Karpas-422 (cell line): ENCODE data around the gene SELENOF. TPM values are rescaled to one million over a fixed set of nuclear protein-coding genes. Genes with fewer than 3 reads are reported as not detected.

Source experiments
- DNase-seq: peaks from one replicate; pipeline ENCODE4 v3.0.0-alpha.2; 2015
- H2AFZ ChIP-seq: fragments of 200-600 bp; sonication (generic); 2 replicates; pipeline ENCODE4 v1.6.1; 2014; ENCODE audit warnings: antibody characterized with exemption, low read length, mixed read lengths
- H3K27ac ChIP-seq: fragments of 200-600 bp; sonication (generic); 2 replicates; pipeline ENCODE4 v1.5.1; 2014; ENCODE audit warnings: mild to moderate bottlenecking, low read length, moderate library complexity
- H3K27me3 ChIP-seq: fragments of 200-600 bp; sonication (generic); 2 replicates; pipeline ENCODE4 v1.6.1; 2014; ENCODE audit warnings: low read length, mixed read lengths
- H3K36me3 ChIP-seq: fragments of 200-600 bp; sonication (generic); 2 replicates; pipeline ENCODE4 v1.6.1; 2014; ENCODE audit warnings: low read length, mixed read lengths; ENCODE audit not compliant: insufficient read depth
- H3K4me1 ChIP-seq: fragments of 200-600 bp; sonication (generic); 2 replicates; pipeline ENCODE4 v1.6.1; 2014; ENCODE audit warnings: mild to moderate bottlenecking, low read length, mixed read lengths
- H3K4me2 ChIP-seq: fragments of 200-600 bp; sonication (generic); 2 replicates; pipeline ENCODE4 v1.6.1; 2014; ENCODE audit warnings: low read length, low read depth, mild to moderate bottlenecking; ENCODE audit not compliant: poor library complexity, severe bottlenecking
- H3K4me3 ChIP-seq: fragments of 200-600 bp; sonication (generic); 2 replicates; pipeline ENCODE4 v1.5.1; 2014; ENCODE audit warnings: mild to moderate bottlenecking, antibody characterized with exemption, low read length, mixed read lengths
- H3K79me2 ChIP-seq: fragments of 200-600 bp; sonication (generic); 2 replicates; pipeline ENCODE4 v1.6.1; 2014; ENCODE audit warnings: mild to moderate bottlenecking, low read length, mixed read lengths
- H3K9ac ChIP-seq: fragments of 200-600 bp; sonication (generic); 2 replicates; pipeline ENCODE4 v1.6.0; 2014; ENCODE audit warnings: low read length
- H3K9me2 ChIP-seq: fragments of 200-600 bp; sonication (generic), shearing (Covaris generic); replicated peaks from 2 replicates; pipeline ENCODE4 v1.6.0; 2014; ENCODE audit warnings: mild to moderate bottlenecking, low read length, moderate library complexity; ENCODE audit not compliant: insufficient read depth
- H3K9me3 ChIP-seq: fragments of 300-700, 200-600 bp; sonication (generic); 2 replicates; pipeline ENCODE4 v1.6.1; 2014; ENCODE audit warnings: low read length, mixed read lengths
- H4K20me1 ChIP-seq: fragments of 200-600 bp; sonication (generic); 2 replicates; pipeline ENCODE4 v1.6.1; 2014; ENCODE audit warnings: mild to moderate bottlenecking, antibody characterized with exemption, low read length, low read depth; ENCODE audit not compliant: insufficient read depth
- total RNA-seq: library from RNA; depleted of rRNA; stranded (reverse); fragments of >200 nt; shearing (Covaris generic); gene quantifications from 2 replicates; pipeline ENCODE4 v1.2.3, GENCODE V29; 2014; ENCODE audit warnings: low replicate concordance

SELENOF gene
- total RNA-seq, 1 experiment from 2014 or later: 197 TPM

DNA sequence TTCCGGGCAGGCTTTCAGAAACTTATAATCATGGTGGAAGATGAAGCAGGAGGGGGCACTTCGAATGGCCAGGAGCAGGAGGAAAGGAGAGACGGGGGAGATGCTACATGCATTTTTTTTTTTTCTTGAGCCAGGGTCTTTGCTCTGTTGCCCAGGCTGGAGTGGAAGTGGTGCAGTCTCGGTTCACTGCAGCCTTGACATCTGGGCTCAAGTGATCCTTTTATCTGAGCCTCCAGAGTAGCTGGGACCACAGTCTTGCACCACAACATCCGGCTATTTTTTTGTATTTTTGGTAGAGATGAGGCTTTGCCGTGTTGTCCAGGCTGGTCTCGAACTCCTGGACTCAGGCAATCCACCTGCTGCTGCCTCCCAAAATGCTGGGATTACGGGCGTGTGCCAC is 61.6 kb downstream of the SELENOF start:
- Histone ChIP-seq H3K36me3 (no peaks in the 10 kb centered on the region), H3K4me2 (no peak overlapping the region), H3K27me3 (no peaks in the 10 kb centered on the region), H3K9me3 (no peaks in the 10 kb centered on the region), H3K79me2 (no peaks in the 10 kb centered on the region), H3K9ac (no peak overlapping the region), H3K9me2 (no peaks in the 10 kb centered on the region), H3K4me3 (no peak overlapping the region), H3K27ac (no peak overlapping the region), H2AFZ (no peak overlapping the region), H4K20me1 (no peaks in the 10 kb centered on the region), H3K4me1 (0 out of 2 replicates have a peak, but pooled peaks cover 3% of the 10 kb centered on the region)
- peak; percentile 33 for DNase-seq

DNA sequence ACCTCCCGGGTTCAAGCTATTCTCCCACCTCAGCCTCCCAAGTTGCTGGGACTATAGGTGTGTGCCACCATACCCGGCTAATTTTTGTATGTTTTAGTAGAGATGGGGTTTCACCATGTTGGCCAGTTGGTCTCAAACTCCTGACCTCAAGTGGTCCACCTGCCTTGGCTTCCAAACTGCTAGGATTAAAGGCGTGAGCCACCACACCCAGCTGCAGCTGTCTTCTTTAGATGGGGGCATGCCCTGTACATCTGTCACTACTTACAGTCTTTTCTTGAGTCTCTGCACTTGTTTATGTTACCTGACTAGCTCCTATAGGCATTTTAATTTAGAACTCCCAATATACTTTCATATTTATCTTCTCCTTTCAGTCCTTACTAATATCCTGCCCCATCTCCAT is 64.2 kb downstream of the SELENOF start:
- no peak for DNase-seq

DNA sequence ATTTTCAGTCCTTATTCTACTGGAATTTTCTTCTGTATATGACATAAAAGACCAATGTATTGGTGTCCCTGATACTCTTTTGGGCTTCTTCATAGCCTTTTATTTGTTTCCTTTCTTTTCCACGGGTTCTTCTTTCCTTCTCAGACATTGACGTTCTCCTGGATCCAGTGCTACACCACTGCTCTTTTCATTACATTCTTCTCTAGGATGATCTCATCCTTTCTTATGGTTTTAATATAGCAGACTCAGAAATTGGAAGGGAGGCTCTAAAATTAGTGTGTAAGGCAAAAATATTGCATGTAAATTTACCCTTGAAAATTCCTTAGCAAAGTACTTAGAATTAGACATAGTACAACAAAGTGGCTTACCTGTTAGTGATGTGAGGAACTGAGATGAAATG is 65.3 kb downstream of the SELENOF start:
- no peak for DNase-seq
- Histone ChIP-seq H3K4me1 (0 out of 2 replicates have a peak, but pooled peaks cover 3% of the 10 kb centered on the region), H3K9me2 (no peaks in the 10 kb centered on the region), H3K4me3 (no peak overlapping the region), H3K27me3 (no peaks in the 10 kb centered on the region), H3K4me2 (no peak overlapping the region), H3K27ac (no peak overlapping the region), H3K9ac (no peak overlapping the region), H3K36me3 (no peaks in the 10 kb centered on the region), H4K20me1 (no peaks in the 10 kb centered on the region), H3K9me3 (no peaks in the 10 kb centered on the region), H2AFZ (no peak overlapping the region), H3K79me2 (no peaks in the 10 kb centered on the region)

More for the DNA sequence above, 64.2 kb downstream of the SELENOF start:
- Histone ChIP-seq H4K20me1 (no peaks in the 10 kb centered on the region), H3K9ac (no peak overlapping the region), H3K4me1 (0 out of 2 replicates have a peak, but pooled peaks cover 3% of the 10 kb centered on the region), H3K4me2 (no peak overlapping the region), H3K36me3 (no peaks in the 10 kb centered on the region), H3K79me2 (no peaks in the 10 kb centered on the region), H3K9me2 (no peaks in the 10 kb centered on the region), H3K27me3 (no peaks in the 10 kb centered on the region), H3K4me3 (no peak overlapping the region), H2AFZ (no peak overlapping the region), H3K27ac (no peak overlapping the region), H3K9me3 (no peaks in the 10 kb centered on the region)

DNA sequence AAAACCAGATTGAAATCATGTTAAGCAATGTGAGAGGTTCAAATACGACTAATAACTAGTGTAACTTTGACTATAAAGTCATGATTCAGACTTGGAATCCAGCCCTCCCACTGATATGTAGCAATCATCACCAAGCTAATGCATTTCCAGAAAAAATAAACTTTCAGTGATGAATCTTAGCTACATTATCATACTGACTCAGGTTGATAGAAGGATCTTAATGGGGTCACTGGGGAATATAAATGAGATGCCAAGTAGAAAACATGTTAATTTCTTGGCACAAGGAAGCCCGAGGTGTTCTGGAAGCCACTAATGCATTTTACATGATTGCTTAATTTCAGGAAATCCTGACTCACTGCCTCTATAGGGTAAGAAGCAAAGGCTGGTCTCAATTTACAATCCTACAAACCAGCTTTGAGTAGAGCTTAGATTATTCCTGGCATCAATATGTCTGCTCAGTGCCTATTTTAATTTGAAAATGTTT is 67.7 kb downstream of the SELENOF start:
- H3K36me3 ChIP-seq: no peaks in the 10 kb centered on the region
- H3K4me3 ChIP-seq: no peak overlapping the region
- no peaks in the 10 kb centered on the region for H3K9me2 ChIP-seq
- no peaks in the 10 kb centered on the region for H3K27me3 ChIP-seq
- H3K9ac ChIP-seq: no peak overlapping the region
- DNase-seq: no peak
- no peak overlapping the region for H2AFZ ChIP-seq
- H4K20me1 ChIP-seq: no peaks in the 10 kb centered on the region
- no peaks in the 10 kb centered on the region for H3K9me3 ChIP-seq
- H3K27ac ChIP-seq: no peak overlapping the region
- no peak overlapping the region for H3K4me2 ChIP-seq
- no peaks in the 10 kb centered on the region for H3K4me1 ChIP-seq
- H3K79me2 ChIP-seq: no peaks in the 10 kb centered on the region

DNA sequence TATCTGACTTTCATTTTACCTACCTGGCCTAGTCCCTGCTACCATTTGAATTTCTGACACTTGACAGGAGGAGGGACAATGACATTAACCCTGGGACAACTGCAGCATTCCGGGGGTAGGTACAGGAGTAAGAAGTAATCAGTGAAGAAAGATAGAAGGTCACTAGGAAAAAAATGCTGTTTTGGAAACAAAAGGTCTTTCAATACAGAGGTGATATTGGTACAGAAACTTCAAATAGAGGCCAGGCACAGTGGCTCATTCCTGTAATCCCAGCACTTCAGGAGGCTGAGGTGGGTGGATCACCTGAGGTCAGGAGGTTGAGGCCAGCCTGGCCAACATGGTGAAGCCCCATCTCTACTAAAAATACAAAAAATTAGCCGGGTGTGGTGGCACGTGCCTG is 68.4 kb downstream of the SELENOF start:
- no peak overlapping the region for H3K4me3 ChIP-seq
- no peaks in the 10 kb centered on the region for H3K9me3 ChIP-seq
- H3K27me3 ChIP-seq: no peaks in the 10 kb centered on the region
- no peak overlapping the region for H3K27ac ChIP-seq
- no peak for DNase-seq
- H3K9me2 ChIP-seq: no peaks in the 10 kb centered on the region
- no peaks in the 10 kb centered on the region for H3K4me1 ChIP-seq
- no peak overlapping the region for H3K9ac ChIP-seq
- H3K79me2 ChIP-seq: no peaks in the 10 kb centered on the region
- no peaks in the 10 kb centered on the region for H4K20me1 ChIP-seq
- no peaks in the 10 kb centered on the region for H3K36me3 ChIP-seq
- no peak overlapping the region for H3K4me2 ChIP-seq
- no peak overlapping the region for H2AFZ ChIP-seq

DNA sequence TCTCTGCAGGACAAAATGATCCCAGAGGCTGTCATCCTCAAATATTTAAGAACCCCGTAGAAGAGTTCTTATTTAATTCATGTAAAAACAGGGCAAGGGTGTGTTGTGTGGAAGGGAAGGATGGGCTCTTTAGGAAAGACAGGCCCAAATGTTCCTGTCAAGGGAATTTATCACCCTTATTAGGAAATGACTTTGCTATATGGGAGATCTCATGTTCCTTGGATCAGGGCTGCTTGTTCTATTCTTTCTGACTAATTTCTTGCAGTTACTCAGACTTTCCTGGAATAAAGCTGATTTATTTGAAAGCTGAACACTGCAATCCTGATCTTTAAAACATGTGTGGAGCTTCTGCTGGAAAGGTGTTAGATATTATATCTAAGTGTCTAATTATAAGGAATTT is 72.8 kb downstream of the SELENOF start:
- Histone ChIP-seq H2AFZ (no peak overlapping the region), H3K4me2 (no peak overlapping the region), H3K9ac (no peak overlapping the region), H3K4me1 (no peaks in the 10 kb centered on the region), H4K20me1 (no peaks in the 10 kb centered on the region), H3K36me3 (no peaks in the 10 kb centered on the region), H3K27me3 (no peaks in the 10 kb centered on the region), H3K9me2 (no peaks in the 10 kb centered on the region), H3K79me2 (no peaks in the 10 kb centered on the region), H3K27ac (no peak overlapping the region), H3K4me3 (no peak overlapping the region), H3K9me3 (no peaks in the 10 kb centered on the region)
- no peak for DNase-seq

DNA sequence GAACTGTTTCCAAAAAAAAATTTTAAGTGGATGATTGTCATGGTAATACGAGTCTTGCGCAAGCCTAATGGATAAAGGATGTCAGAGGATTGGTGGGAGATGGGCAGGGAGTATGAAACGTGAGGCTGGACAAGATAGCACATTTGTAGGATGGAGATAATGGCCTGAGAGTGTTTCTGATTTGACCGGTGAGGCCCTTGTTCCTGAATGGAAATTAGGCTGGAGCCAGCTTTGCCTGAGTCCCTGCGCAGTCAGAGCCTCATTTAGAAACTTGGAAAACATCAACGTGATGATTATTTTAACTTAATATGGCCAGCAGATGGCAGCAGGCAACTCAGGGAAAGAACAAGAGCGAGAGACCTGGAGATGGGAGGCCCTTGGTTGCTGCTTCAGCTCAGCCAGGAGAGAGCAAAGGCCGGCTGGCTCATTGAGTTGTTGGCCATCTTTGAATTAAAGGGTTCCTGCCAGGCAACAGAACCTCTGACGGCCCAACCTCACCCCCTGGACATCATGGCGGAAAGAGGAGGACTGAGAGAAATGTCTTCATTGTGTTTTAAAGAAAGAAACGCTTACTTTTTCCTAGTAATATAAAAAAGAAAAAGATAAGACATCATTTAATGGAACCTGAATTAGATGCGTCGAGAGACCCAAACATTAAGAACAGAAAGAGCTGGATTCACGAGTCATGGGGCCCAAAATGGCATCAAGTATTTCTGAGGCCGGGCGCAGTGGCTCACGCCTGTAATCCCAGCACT is 80.3 kb downstream of the SELENOF start:
- peak; percentile 90 for DNase-seq
- Histone ChIP-seq H3K4me2 (no peak overlapping the region), H3K79me2 (no peaks in the 10 kb centered on the region), H3K27ac (no peak overlapping the region), H3K9ac (no peak overlapping the region), H3K9me3 (no peaks in the 10 kb centered on the region), H3K36me3 (no peaks in the 10 kb centered on the region), H3K4me3 (no peak overlapping the region), H4K20me1 (no peaks in the 10 kb centered on the region), H3K27me3 (no peaks in the 10 kb centered on the region), H3K4me1 (no peaks in the 10 kb centered on the region), H2AFZ (no peak overlapping the region), H3K9me2 (no peaks in the 10 kb centered on the region)

DNA sequence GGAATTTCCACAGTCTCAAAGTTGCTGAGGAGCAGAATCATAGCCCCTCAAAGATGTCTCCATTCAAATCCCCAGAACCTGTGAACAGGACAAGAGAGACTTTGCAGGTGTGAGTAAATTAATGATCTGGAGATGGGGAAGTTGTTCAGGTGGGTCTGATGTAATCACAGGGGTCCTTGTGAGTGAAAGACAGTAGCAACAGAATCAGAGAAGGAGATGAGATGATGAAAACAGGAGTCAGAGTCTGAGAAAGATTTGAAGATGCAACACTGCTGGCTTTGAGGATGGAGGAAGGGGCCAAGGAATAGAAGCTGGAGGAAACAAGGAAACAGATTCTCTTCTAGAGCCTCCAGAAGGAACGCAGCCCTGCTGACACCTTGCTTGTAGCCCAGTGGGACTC is 81.5 kb downstream of the SELENOF start:
- H3K27ac ChIP-seq: no peak overlapping the region
- H3K79me2 ChIP-seq: no peaks in the 10 kb centered on the region
- H3K9ac ChIP-seq: no peak overlapping the region

More for the DNA sequence above, 81.5 kb downstream of the SELENOF start:
- H3K27me3 ChIP-seq: no peaks in the 10 kb centered on the region
- H3K4me2 ChIP-seq: no peak overlapping the region
- H3K9me2 ChIP-seq: no peaks in the 10 kb centered on the region
- no peak overlapping the region for H2AFZ ChIP-seq
- H3K9me3 ChIP-seq: no peaks in the 10 kb centered on the region
- no peaks in the 10 kb centered on the region for H4K20me1 ChIP-seq
- H3K4me1 ChIP-seq: no peaks in the 10 kb centered on the region
- DNase-seq: no peak
- no peaks in the 10 kb centered on the region for H3K36me3 ChIP-seq
- no peak overlapping the region for H3K4me3 ChIP-seq
